K562 (cell line): Measurements from ENCODE around the gene RNF150.
"Not testable (repeated sequence)": the region's sequence is repeated elsewhere in the genome, so short reads cannot be mapped to it uniquely, and the experiment has no call there.

ENCODE experiments used
- CBFB ChIP-seq: sonication (generic); formaldehyde crosslinking; IDR thresholded peaks from 2 replicates; pipeline ENCODE4 v1.4.0; 2020; ENCODE audit warnings: mild to moderate bottlenecking, missing genetic modification reagents
- CEBPB ChIP-seq: fragments of 450-650 bp; IDR thresholded peaks from 2 replicates; pipeline ENCODE4 v1.6.1; 2016; ENCODE audit warnings: missing genetic modification characterization, missing compliant biosample characterization
- E4F1 ChIP-seq: fragments of 250-450 bp; sonication (Bioruptor Pico); IDR thresholded peaks from 2 replicates; pipeline ENCODE4 v1.5.0; 2021; ENCODE audit warnings: mild to moderate bottlenecking, borderline replicate concordance
- NELFE ChIP-seq: IDR thresholded peaks from 2 replicates; pipeline ENCODE4 v1.6.1; 2011; ENCODE audit warnings: mild to moderate bottlenecking; ENCODE audit not compliant: insufficient read depth, insufficient read length
- NR1H2 ChIP-seq: sonication (generic); formaldehyde crosslinking; IDR thresholded peaks from 2 replicates; pipeline ENCODE4 v1.4.0; 2020; ENCODE audit warnings: mild to moderate bottlenecking, missing genetic modification reagents
- POLR2A ChIP-seq: fragments of 450-650 bp; conservative IDR thresholded peaks from 2 replicates; pipeline ENCODE4 v1.6.1; 2016
- TAF15 ChIP-seq: fragments of 200-400 bp; formaldehyde crosslinking; IDR thresholded peaks from 2 replicates; pipeline ENCODE4 v1.6.1; 2017; ENCODE audit warnings: mild to moderate bottlenecking, low read depth, low read length, moderate library complexity
- TCF7 ChIP-seq: sonication (generic); IDR thresholded peaks from 2 replicates; pipeline ENCODE4 v1.6.1; 2016; ENCODE audit warnings: antibody characterized with exemption, borderline replicate concordance
- TEAD4 ChIP-seq, 2 experiments: sonication (generic) in 1 of 2; formaldehyde crosslinking in 1 of 2; IDR thresholded peaks; 2 replicates each; pipeline versions ENCODE4 v1.6.1 to v1.8.0; 2012 to 2022; ENCODE audit warnings: borderline replicate concordance in 1 of 2, inconsistent platforms in 1 of 2, low read length in 1 of 2, mild to moderate bottlenecking in 1 of 2, missing genetic modification reagents in 1 of 2
- YBX1 ChIP-seq: fragments of 450-650 bp; IDR thresholded peaks from 2 replicates; pipeline ENCODE4 v1.7.1; 2016; ENCODE audit warnings: mild to moderate bottlenecking
- TF ChIP-seq, protein P1 (sequence below), 2 experiments: fragments of 450-650 bp in 1 of 2; sonication (generic) in 1 of 2; formaldehyde crosslinking in 1 of 2; IDR thresholded peaks in 1 of 2; conservative IDR thresholded peaks in 1 of 2; 2 replicates each; pipeline versions ENCODE4 v1.6.1 to v1.8.1; 2016 to 2023; ENCODE audit warnings: mild to moderate bottlenecking in 2 of 2, moderate library complexity in 2 of 2, inconsistent platforms in 1 of 2, missing genetic modification reagents in 1 of 2
- TF ChIP-seq, protein P2 (sequence below), 3 experiments: IDR thresholded peaks in 2 of 3; conservative IDR thresholded peaks in 1 of 3; 2 replicates each; pipeline ENCODE4 v1.5.1; 2011 to 2012; ENCODE audit warnings: low read length in 3 of 3, mild to moderate bottlenecking in 3 of 3, control low read depth in 2 of 3, improper control_type of control experiment in 1 of 3, inconsistent platforms in 1 of 3, low read depth in 1 of 3, mixed read lengths in 1 of 3, moderate library complexity in 1 of 3; ENCODE audit not compliant: insufficient read depth in 2 of 3
- TF ChIP-seq, protein P3 (sequence below): sonication (generic); formaldehyde crosslinking; IDR thresholded peaks from 2 replicates; pipeline ENCODE4 v1.8.0; 2023; ENCODE audit warnings: mild to moderate bottlenecking, missing genetic modification reagents

DNA sequence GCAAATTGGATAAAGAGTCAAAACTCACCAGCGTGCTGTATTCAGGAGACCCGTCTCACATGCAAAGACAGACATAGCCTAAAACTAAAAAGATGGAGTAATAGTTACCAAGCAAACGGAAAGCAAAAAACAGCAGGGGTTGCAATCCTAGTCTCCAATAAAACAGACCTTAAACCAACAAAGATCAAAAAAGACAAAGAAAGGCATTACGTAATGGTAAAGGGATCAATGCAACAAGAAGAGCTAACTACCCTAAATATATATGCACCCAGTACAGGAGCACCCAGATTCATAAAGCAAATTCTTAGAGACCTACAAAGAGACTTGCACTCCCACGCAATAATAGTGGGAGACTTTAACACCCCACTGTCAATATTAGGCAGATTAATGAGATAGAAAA lies 31.7 kb upstream of the RNF150 start:
- TF ChIP-seq, protein P1, sequence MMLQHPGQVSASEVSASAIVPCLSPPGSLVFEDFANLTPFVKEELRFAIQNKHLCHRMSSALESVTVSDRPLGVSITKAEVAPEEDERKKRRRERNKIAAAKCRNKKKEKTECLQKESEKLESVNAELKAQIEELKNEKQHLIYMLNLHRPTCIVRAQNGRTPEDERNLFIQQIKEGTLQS (IDR thresholded peaks at IDR 0.05): not testable (repeated sequence)
- TF ChIP-seq, protein P1 (CRISPR knock-in tag; conservative IDR thresholded peaks at IDR 0.05): not testable (repeated sequence)
- TF ChIP-seq POLR2A; YBX1; CBFB (CRISPR knock-in tag); NR1H2 (CRISPR knock-in tag); TCF7; E4F1 (CRISPR knock-in tag); TEAD4 (IDR thresholded peaks at IDR 0.05; ENCODE audit: low read length); TEAD4 (CRISPR knock-in tag; IDR thresholded peaks at IDR 0.05; ENCODE audit: borderline replicate concordance); CEBPB; NELFE; TAF15: not testable (repeated sequence)
- TF ChIP-seq, protein P2, sequence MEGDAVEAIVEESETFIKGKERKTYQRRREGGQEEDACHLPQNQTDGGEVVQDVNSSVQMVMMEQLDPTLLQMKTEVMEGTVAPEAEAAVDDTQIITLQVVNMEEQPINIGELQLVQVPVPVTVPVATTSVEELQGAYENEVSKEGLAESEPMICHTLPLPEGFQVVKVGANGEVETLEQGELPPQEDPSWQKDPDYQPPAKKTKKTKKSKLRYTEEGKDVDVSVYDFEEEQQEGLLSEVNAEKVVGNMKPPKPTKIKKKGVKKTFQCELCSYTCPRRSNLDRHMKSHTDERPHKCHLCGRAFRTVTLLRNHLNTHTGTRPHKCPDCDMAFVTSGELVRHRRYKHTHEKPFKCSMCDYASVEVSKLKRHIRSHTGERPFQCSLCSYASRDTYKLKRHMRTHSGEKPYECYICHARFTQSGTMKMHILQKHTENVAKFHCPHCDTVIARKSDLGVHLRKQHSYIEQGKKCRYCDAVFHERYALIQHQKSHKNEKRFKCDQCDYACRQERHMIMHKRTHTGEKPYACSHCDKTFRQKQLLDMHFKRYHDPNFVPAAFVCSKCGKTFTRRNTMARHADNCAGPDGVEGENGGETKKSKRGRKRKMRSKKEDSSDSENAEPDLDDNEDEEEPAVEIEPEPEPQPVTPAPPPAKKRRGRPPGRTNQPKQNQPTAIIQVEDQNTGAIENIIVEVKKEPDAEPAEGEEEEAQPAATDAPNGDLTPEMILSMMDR (IDR thresholded peaks at IDR 0.05 in 2 of 3, conservative IDR thresholded peaks at IDR 0.05 in 1 of 3; ENCODE audit: insufficient read depth in 2 of 3, low read depth in 1 of 3, low read length in 3 of 3): not testable (repeated sequence)
- TF ChIP-seq, protein P3, sequence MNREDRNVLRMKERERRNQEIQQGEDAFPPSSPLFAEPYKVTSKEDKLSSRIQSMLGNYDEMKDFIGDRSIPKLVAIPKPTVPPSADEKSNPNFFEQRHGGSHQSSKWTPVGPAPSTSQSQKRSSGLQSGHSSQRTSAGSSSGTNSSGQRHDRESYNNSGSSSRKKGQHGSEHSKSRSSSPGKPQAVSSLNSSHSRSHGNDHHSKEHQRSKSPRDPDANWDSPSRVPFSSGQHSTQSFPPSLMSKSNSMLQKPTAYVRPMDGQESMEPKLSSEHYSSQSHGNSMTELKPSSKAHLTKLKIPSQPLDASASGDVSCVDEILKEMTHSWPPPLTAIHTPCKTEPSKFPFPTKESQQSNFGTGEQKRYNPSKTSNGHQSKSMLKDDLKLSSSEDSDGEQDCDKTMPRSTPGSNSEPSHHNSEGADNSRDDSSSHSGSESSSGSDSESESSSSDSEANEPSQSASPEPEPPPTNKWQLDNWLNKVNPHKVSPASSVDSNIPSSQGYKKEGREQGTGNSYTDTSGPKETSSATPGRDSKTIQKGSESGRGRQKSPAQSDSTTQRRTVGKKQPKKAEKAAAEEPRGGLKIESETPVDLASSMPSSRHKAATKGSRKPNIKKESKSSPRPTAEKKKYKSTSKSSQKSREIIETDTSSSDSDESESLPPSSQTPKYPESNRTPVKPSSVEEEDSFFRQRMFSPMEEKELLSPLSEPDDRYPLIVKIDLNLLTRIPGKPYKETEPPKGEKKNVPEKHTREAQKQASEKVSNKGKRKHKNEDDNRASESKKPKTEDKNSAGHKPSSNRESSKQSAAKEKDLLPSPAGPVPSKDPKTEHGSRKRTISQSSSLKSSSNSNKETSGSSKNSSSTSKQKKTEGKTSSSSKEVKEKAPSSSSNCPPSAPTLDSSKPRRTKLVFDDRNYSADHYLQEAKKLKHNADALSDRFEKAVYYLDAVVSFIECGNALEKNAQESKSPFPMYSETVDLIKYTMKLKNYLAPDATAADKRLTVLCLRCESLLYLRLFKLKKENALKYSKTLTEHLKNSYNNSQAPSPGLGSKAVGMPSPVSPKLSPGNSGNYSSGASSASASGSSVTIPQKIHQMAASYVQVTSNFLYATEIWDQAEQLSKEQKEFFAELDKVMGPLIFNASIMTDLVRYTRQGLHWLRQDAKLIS (CRISPR knock-in tag): not testable (repeated sequence)
